K562 (cell line): ENCODE measurements around the gene ANKRD13D. TPM values are rescaled to one million over a fixed set of nuclear protein-coding genes. Genes with fewer than 3 reads are reported as not detected.

Source experiments
- ATAC-seq: fragments of 200-7000 bp; cut with Tn5 transposase; 3 replicates; pipeline ENCODE4 v1.9.1; 2020; ENCODE audit warnings: moderate library complexity
- BruUV-seq: library from RNA; stranded (reverse); fragments of 400-500 nt; replicated peaks from 2 replicates; lab custom pipeline; 2021; lab: Mats Ljungman, UMichigan
- CTCF ChIA-PET: fragments of 300-600 bp; formaldehyde crosslinking; extraction: SDS; loops from one replicate; lab custom pipeline; 2021; ENCODE audit warnings: low intra/inter-chr PET ratio; lab: Yijun Ruan, JAX
- POLR2A ChIA-PET: fragments of 300-600, 350-650 bp; sonication (Branson Sonifier 250); formaldehyde crosslinking; extraction: SDS; loops from one replicate; lab custom pipeline; 2021; ENCODE audit warnings: antibody characterized with exemption, inconsistent platforms; lab: Yijun Ruan, JAX
- DNase-seq, 4 experiments: peaks; one replicate each; pipeline versions ENCODE4 v3.0.0 to v3.0.0-alpha.2; 2011 to 2018; ENCODE audit warnings: low spot score in 3 of 4, mixed read lengths in 3 of 4; ENCODE audit errors: extremely low read depth in 1 of 4
- FAIRE-seq: peaks from 2 replicates; lab custom pipeline; 2011; peaks lifted over from hg19 to GRCh38; lab: Jason Lieb, UNC
- H2AFZ ChIP-seq: 2 replicates; pipeline ENCODE4 v1.6.0; 2011; ENCODE audit warnings: low read depth, low read length, control low read depth, inconsistent platforms
- H3K27ac ChIP-seq: fragments of 200-600 bp; 3 replicates; pipeline ENCODE4 v1.8.0; 2011; ENCODE audit warnings: low read depth, mild to moderate bottlenecking, control low read depth, inconsistent platforms, low read length, moderate library complexity, mixed read lengths; ENCODE audit errors: extremely low read depth
- H3K27me3 ChIP-seq, 2 experiments: fragments of 300-600 bp in 1 of 2; 2 replicates in 1 of 2; 3 replicates in 1 of 2; pipeline versions ENCODE4 v1.6.0 to v1.8.0; 2011; ENCODE audit warnings: inconsistent platforms in 2 of 2, low read length in 2 of 2, mild to moderate bottlenecking in 1 of 2, mixed read lengths in 1 of 2, moderate library complexity in 1 of 2; ENCODE audit not compliant: control insufficient read depth in 2 of 2, insufficient read depth in 2 of 2
- H3K36me3 ChIP-seq: fragments of 300-600 bp; 3 replicates; pipeline ENCODE4 v1.8.0; 2011; ENCODE audit warnings: mild to moderate bottlenecking, low read length, inconsistent platforms; ENCODE audit not compliant: control insufficient read depth, insufficient read depth
- H3K4me1 ChIP-seq, 2 experiments: fragments of 200-600 bp in 1 of 2; replicated peaks in 1 of 2; 2 replicates in 1 of 2; 3 replicates in 1 of 2; pipeline versions ENCODE4 v1.5.1 to v1.8.0; 2011; ENCODE audit warnings: inconsistent platforms in 2 of 2, low read length in 2 of 2, mild to moderate bottlenecking in 1 of 2, mixed read lengths in 1 of 2, moderate library complexity in 1 of 2; ENCODE audit not compliant: control insufficient read depth in 2 of 2, insufficient read depth in 2 of 2
- H3K4me2 ChIP-seq: 2 replicates; pipeline ENCODE4 v1.6.1; 2011; ENCODE audit warnings: low read length, control low read depth, inconsistent platforms, mixed read lengths; ENCODE audit not compliant: insufficient read depth
- H3K4me3 ChIP-seq: fragments of 200-600 bp; sonication (generic), shearing (Covaris generic); 2 replicates; pipeline ENCODE4 v1.5.1; 2016; ENCODE audit warnings: control low read depth, inconsistent platforms
- H3K79me2 ChIP-seq: fragments of 200-600 bp; 3 replicates; pipeline ENCODE4 v1.8.0; 2011; ENCODE audit warnings: low read length, inconsistent platforms; ENCODE audit not compliant: control insufficient read depth, insufficient read depth
- H3K9ac ChIP-seq, 2 experiments: 2 replicates each; pipeline versions ENCODE4 v1.6.0 to v1.6.1; 2011; ENCODE audit warnings: low read depth in 2 of 2, low read length in 2 of 2, control low read depth in 1 of 2, inconsistent platforms in 1 of 2, mild to moderate bottlenecking in 1 of 2, mixed read lengths in 1 of 2; ENCODE audit not compliant: insufficient read depth in 1 of 2
- H3K9me1 ChIP-seq: one replicate; pipeline ENCODE4 v1.6.0; 2011; ENCODE audit warnings: inconsistent platforms, mild to moderate bottlenecking, low read length, moderate library complexity; ENCODE audit not compliant: control insufficient read depth, insufficient read depth
- H3K9me3 ChIP-seq: replicated peaks from 2 replicates; pipeline ENCODE4 v1.5.1; 2011; ENCODE audit warnings: low read depth, low read length, inconsistent platforms; ENCODE audit not compliant: control insufficient read depth, insufficient read depth
- H4K20me1 ChIP-seq: replicated peaks from 2 replicates; pipeline ENCODE4 v1.6.1; 2011; ENCODE audit warnings: low read length, inconsistent platforms, mixed read lengths; ENCODE audit not compliant: control insufficient read depth, insufficient read depth
- C11orf30 ChIP-seq: fragments of 450-650 bp; IDR thresholded peaks from 2 replicates; pipeline ENCODE4 v1.6.1; 2016; ENCODE audit warnings: low read depth, mild to moderate bottlenecking
- DLX4 ChIP-seq: fragments of 250-450 bp; sonication (Bioruptor Pico); IDR thresholded peaks from 2 replicates; pipeline ENCODE4 v1.6.1; 2021; ENCODE audit warnings: mild to moderate bottlenecking
- EHMT2 ChIP-seq: fragments of 450-650 bp; IDR thresholded peaks from 2 replicates; pipeline ENCODE4 v1.6.1; 2018; ENCODE audit warnings: antibody characterized with exemption
- GABPB1 ChIP-seq: sonication (generic); formaldehyde crosslinking; IDR thresholded peaks from 2 replicates; pipeline ENCODE4 v1.8.0; 2022; ENCODE audit warnings: mild to moderate bottlenecking, missing genetic modification reagents
- HLTF ChIP-seq: fragments of 450-650 bp; IDR thresholded peaks from 2 replicates; pipeline ENCODE4 v1.6.1; 2016
- HMGN3 ChIP-seq: IDR thresholded peaks from 2 replicates; pipeline ENCODE4 v1.6.1; 2011; ENCODE audit warnings: borderline replicate concordance, low read depth, mild to moderate bottlenecking, mixed read lengths, low read length; ENCODE audit not compliant: insufficient read length; ENCODE audit errors: extremely low read depth
- MTA2 ChIP-seq: fragments of 450-650 bp; IDR thresholded peaks from 2 replicates; pipeline ENCODE4 v1.6.1; 2016; ENCODE audit warnings: low read depth
- NCOA6 ChIP-seq: fragments of 450-650 bp; IDR thresholded peaks from 2 replicates; pipeline ENCODE4 v1.6.1; 2017; ENCODE audit warnings: mild to moderate bottlenecking
- NONO ChIP-seq, 2 experiments: fragments of 200-400 bp in 1 of 2; fragments of 450-650 bp in 1 of 2; formaldehyde crosslinking in 1 of 2; IDR thresholded peaks; 2 replicates each; pipeline ENCODE4 v1.6.1; 2017; ENCODE audit warnings: low read depth in 2 of 2, mild to moderate bottlenecking in 2 of 2, moderate library complexity in 2 of 2, low read length in 1 of 2
- PHF20 ChIP-seq: fragments of 450-650 bp; IDR thresholded peaks from 2 replicates; pipeline ENCODE4 v1.6.1; 2018; ENCODE audit not compliant: partially characterized antibody
- PHF21A ChIP-seq: fragments of 450-650 bp; IDR thresholded peaks from 2 replicates; pipeline ENCODE4 v1.6.1; 2017; ENCODE audit warnings: low read depth, borderline replicate concordance
- POLR2B ChIP-seq: fragments of 450-650 bp; IDR thresholded peaks from 2 replicates; pipeline ENCODE4 v1.6.1; 2018; ENCODE audit warnings: low read depth; ENCODE audit not compliant: partially characterized antibody
- RAD21 ChIP-seq, 2 experiments: fragments of 250-450 bp in 1 of 2; fragments of 450-650 bp in 1 of 2; sonication (Bioruptor Pico) in 1 of 2; formaldehyde crosslinking in 1 of 2; IDR thresholded peaks in 1 of 2; conservative IDR thresholded peaks in 1 of 2; 2 replicates each; pipeline versions ENCODE4 v1.4.0 to v1.8.0; 2020 to 2022; ENCODE audit warnings: mild to moderate bottlenecking in 2 of 2, moderate library complexity in 1 of 2
- SIRT6 ChIP-seq: IDR thresholded peaks from one replicate; pipeline ENCODE4 v1.6.1; 2012; ENCODE audit warnings: low read depth, mild to moderate bottlenecking, control low read depth, inconsistent platforms, low read length, moderate library complexity
- SIX5 ChIP-seq, 2 experiments: IDR thresholded peaks; 2 replicates each; pipeline ENCODE4 v1.6.1; 2011; ENCODE audit warnings: low read length in 2 of 2, borderline replicate concordance in 1 of 2, low read depth in 1 of 2, mild to moderate bottlenecking in 1 of 2, moderate library complexity in 1 of 2; ENCODE audit not compliant: insufficient read depth in 1 of 2
- TBL1XR1 ChIP-seq, 2 experiments: IDR thresholded peaks; 2 replicates each; pipeline ENCODE4 v1.6.1; 2012; ENCODE audit warnings: improper control_type of control experiment in 2 of 2, low read length in 2 of 2, mild to moderate bottlenecking in 1 of 2
- TFAM ChIP-seq: fragments of 250-450 bp; sonication (Bioruptor Pico); conservative IDR thresholded peaks from 2 replicates; pipeline ENCODE4 v1.5.0; 2021; ENCODE audit warnings: mild to moderate bottlenecking, moderate library complexity
- ZNF174 ChIP-seq: fragments of 250-450 bp; sonication (Bioruptor Pico); IDR thresholded peaks from 2 replicates; pipeline ENCODE4 v1.4.0; 2020; ENCODE audit warnings: mild to moderate bottlenecking
- ZNF384 ChIP-seq: IDR thresholded peaks from 2 replicates; pipeline ENCODE4 v1.6.1; 2012; ENCODE audit warnings: low read depth, low read length, improper control_type of control experiment
- WGBS: fragments of 100-300 bp; shearing (Covaris generic); methylation state at CpG from one replicate; pipeline ENCODE4 v1.1.6; 2016; ENCODE audit warnings: low coverage, mixed read lengths; ENCODE audit not compliant: insufficient coverage; ENCODE audit errors: missing lambda C conversion rate; 5-methylcytosine and 5-hydroxymethylcytosine counted together
- in situ Hi-C: fragments of 300-500 bp; cut with MboI; formaldehyde crosslinking; loops from 4 replicates; pipeline ENCODE4 v1.15.0; 2018; ENCODE audit warnings: inconsistent platforms, mixed read lengths
- intact Hi-C: fragments of 100-400 bp; cut with micrococcal nuclease; formaldehyde crosslinking; loops from 2 replicates; pipeline ENCODE4 v1.14.2; 2022
- polyA plus RNA-seq, 8 experiments: library from polyadenylated mRNA; depleted of rRNA in 4 of 8; stranded (reverse) in 5 of 8; unstranded in 3 of 8; fragments of >200 nt; fragmentation: Nextera tagmentation in 2 of 8; fragmentation: Illumina TruSeq in 1 of 8; extraction: Ambion mirVana in 2 of 8; extraction: Trizol in 1 of 8; gene quantifications; 2 replicates each; pipeline versions ENCODE4 v1.2.1 to v1.2.3, GENCODE V29; 2011 to 2014; ENCODE audit warnings: inconsistent platforms in 1 of 8, missing spikeins in 1 of 8
- total RNA-seq, 7 experiments: library from RNA; depleted of rRNA in 6 of 7; stranded (reverse); fragments of >200 nt in 6 of 7; fragmentation: Illumina TruSeq in 2 of 7; extraction: Trizol in 2 of 7; gene quantifications; 2 replicates each; pipeline versions ENCODE4 v1.2.1 to v1.2.3, GENCODE V29; 2011 to 2021; ENCODE audit warnings: low replicate concordance in 1 of 7

ANKRD13D gene
- total and polyA plus RNA-seq, 9 of the 15 experiments (the other 6 are each of a cell fraction or from before 2014, with no cell fraction given): 0.94 to 40.9 (median 22.4) TPM

DNA sequence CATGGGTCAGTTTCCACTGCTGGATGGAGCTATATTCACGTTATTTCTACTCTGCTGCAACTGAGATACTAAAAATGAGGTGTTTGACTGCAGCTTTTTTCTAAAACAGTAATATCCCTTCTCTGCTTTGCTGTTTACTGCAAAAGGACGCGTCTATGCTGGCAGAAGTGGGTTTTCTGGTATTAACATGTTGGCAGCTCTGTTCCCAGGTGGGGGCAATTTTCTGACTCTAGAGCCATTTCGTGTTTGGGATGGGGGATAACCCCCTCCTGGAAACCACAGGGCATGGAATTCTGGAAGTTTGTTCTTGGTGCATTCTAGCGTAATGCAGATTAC, 17.9 kb upstream of the ANKRD13D start:
- Histone ChIP-seq H3K4me1 (peaks cover 35 to 87% of the 10 kb centered on the region in 2 experiments), H3K4me3 (no peak overlapping the region), H3K36me3 (peaks cover 79% of the 10 kb centered on the region; the same call in 2 of the 3 replicates), H3K79me2 (peaks cover 95% of the 10 kb centered on the region), H3K9me3 (no peaks in the 10 kb centered on the region), H4K20me1 (peaks cover 20% of the 10 kb centered on the region; the same call in 1 of the 2 replicates), H3K9me1 (peaks cover 7% of the 10 kb centered on the region), H2AFZ (no peak overlapping the region), H3K4me2 (no peak overlapping the region), H3K27me3 (no peaks in the 10 kb centered on the region), H3K27ac (no peak overlapping the region), H3K9ac (no peak overlapping the region; a peak in 1 of 4 replicates)
- CTCF ChIA-PET: no interaction called here
- WGBS: 77% methylated on average over 5 of the region's 5 CpGs
- TF ChIP-seq POLR2B (no peak), PHF20 (no peak), DLX4 (CRISPR knock-in tag) (no peak), GABPB1 (CRISPR knock-in tag) (no peak), C11orf30 (no peak), MTA2 (no peak), TFAM (CRISPR knock-in tag) (no peak), RAD21 (CRISPR knock-in tag; conservative IDR thresholded peaks at IDR 0.05 in 1 of 2, IDR thresholded peaks at IDR 0.05 in 1 of 2) (no peak), SIX5 (IDR thresholded peaks at IDR 0.05; ENCODE audit: borderline replicate concordance in 1 of 2, insufficient read depth in 1 of 2, low read depth in 1 of 2, low read length in 2 of 2) (no peak), TBL1XR1 (IDR thresholded peaks at IDR 0.05; ENCODE audit: low read length in 2 of 2) (no peak), PHF21A (no peak), HMGN3 (no peak), SIRT6 (no peak), ZNF384 (no peak), HLTF (no peak), NONO (IDR thresholded peaks at IDR 0.05; ENCODE audit: low read depth in 2 of 2, low read length in 1 of 2) (no peak), EHMT2 (no peak), ZNF174 (CRISPR knock-in tag) (no peak), NCOA6 (no peak)
- intact Hi-C loops (no loop called here), in situ Hi-C loops (no loop called here)
- FAIRE-seq: no peak
- no TSS peak for BruUV-seq
- DNase-seq: no peak
- ATAC-seq: no peak
- POLR2A ChIA-PET: interaction anchor here (0.6 to 1.7 kb wide), 4 partner anchors 13 to 244 kb away, joined by 4 to 11 read pairs (median 4); no protein-coding TSS in a partner anchor
